ENCODE results near the gene RPUSD3.
"Not testable (repeated sequence)": the region's sequence is repeated elsewhere in the genome, so short reads cannot be mapped to it uniquely, and the experiment has no call there.

- not testable (repeated sequence) for TF ChIP-seq CTCF (conservative IDR thresholded peaks at IDR 0.05 in 1 of 2, IDR thresholded peaks at IDR 0.05 in 1 of 2; ENCODE audit: extremely low read depth in 1 of 2, insufficient read depth in 1 of 2, low read depth in 1 of 2, low read length in 2 of 2); EZH2 (IDR thresholded peaks at IDR 0.05; ENCODE audit: borderline replicate concordance, low read length)
Observed at GRCh38 chr3:9847870-9848269, 4.1 kb upstream of the RPUSD3 start.
